Activated effector memory CD4-positive, alpha-beta T cell treated with Interleukin-2 at 50 U/mL for 16 hours (primary cell): ENCODE measurements around the gene ANKRD35.

Experiments used
- DNase-seq: peaks from one replicate; pipeline ENCODE4 v3.0.0-alpha.2; 2020

Gene ANKRD35

DNA sequence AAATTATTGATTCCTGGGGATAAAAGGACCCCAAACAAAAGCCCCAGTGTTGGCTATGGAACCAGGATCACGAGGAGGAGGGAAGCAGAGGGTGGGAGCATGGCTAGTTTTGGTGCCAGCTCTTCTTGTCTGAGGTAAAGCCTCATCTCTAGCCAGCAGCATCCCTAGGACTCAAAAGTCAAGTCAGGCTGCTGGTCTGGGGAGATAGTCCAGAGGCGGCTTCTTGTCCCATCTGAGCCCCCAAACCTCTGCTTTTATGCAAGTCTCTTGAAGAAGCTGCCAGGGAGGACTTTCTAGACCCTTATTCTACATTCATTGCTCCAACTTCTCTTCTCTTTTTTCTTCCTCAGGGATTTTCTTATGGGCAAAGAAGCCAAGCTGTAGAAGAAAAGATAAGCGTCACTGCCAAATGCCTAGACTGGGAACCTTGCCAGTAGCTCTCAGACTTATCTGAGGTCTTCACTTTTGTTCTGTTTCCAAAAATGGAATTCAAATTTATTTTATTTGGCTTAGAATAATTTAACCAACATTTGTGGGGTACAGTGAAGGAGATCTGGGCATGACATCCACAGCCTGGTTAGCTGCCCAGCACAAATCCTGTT, 6.9 kb upstream of the ANKRD35 start:
- DNase-seq = no peak

DNA sequence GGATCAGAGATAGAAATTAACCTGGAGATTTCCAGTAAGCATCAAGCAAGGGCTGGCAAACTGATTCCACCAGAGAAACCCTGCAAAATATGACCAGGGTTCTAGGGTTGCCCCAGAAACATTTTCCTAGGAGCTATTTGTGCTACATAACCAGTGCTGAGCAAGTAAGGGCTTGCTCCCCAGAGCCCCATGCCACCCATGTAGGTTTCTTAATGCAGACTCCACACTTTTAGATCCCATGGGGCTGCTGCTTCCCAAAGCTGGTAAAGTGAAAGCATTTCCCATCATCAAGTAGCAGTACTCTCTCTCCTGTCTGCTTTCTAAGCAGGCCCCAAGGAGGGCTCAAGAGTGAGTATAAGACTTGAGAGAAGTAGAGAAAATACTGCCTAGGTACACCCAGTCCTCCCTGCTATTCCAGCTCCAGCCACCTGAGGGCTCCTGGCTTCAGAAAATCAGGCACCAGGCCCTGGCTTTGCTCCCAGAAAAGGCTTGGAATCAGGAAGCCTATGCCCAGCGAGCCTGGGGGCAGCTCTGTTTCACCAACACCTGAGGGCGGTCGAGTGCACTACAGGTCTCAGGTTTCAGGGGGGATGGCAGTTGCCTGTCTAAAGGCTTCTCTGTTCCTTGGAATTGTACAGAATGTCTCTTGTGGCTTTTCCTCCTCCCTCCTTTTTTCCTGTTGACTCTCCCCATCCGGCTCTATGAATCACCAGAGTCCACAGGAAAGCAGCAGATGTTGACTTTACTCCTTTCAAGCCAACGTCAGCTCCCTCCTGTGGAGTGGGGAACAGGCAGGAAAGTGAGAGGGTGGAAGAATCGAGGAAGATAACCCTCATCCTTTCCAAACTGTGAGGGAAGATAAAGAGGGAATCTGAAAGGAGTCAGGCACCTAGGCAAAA, 6.2 kb upstream of the ANKRD35 start:
- DNase-seq = peak; percentile 33

DNA sequence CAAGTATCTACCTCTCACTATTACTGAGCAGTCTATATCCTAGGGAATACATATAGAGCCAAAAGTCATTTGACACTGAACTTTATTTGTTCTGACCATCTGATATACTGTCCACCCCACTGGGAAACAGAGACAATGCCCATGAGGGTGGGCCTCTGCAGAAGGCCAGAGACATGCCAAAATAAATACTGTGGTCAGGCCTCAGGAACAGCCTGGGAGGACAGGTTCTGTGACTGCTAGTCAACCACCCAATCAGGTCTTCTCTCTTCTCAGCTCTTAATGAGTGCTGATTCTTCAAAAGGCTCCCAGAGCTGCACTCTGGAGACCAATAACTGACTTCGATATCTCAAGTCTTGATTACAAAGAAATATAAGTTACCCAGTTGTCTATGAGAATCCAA, 5.5 kb upstream of the ANKRD35 start:
- DNase-seq = no peak

DNA sequence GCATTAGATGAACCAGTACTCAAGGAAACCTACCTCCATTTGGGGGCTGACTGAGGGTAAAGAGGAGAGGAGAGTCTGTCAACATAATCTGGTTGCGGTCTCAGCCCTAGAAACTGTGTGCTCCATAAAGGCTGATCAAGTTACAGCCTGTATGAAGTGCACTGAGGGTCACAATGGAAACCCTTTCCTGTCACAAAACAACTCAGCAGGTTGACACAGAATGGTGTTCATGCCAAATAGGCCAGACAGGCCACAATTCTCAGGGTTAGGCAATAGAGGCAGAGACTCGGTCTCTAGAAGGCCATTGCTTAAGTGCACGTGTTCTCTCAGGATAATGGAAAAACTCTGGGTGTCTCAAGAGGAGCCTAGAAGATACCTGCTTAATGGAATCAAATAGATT, 4.1 kb upstream of the ANKRD35 start:
- no peak for DNase-seq

DNA sequence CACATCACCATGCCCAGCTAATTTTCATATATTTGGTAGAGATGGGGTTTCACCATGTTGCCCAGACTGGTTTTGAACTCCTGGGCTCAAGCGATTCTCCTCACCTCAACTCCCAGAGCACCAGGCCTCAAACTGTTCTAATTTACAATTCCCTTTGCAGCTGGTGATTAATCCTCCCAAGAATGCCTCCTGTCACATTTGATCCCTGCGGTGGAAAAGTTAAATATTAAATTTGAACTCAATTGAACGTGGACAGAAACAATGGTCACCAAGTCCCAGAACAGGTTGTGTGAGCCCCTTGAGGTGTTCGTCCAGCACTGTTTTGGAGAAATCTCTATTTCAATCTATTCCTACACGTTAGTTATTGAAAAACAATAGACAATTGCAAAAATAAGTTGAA, 2.0 kb upstream of the ANKRD35 start:
- no peak for DNase-seq

DNA sequence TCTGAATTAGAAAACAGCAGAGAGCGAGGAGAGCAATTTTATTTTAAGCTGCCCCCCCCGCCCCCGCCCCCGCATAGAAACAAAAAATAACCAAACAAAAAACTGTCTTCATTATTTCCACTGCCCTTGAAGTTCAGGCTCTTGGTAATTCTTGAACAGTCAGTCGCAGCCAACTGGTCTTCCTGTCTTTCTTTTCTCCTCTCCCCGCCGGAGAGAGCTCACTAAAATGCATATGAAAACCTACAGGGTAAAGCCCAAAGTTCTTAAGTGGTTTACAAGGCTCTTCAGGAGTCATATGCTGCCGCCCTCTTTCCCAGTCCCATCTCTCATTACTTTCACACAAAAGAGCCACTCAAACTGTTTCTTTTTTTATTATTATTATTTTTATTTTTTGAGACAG, 1.1 kb upstream of the ANKRD35 start:
- DNase-seq = no peak

DNA sequence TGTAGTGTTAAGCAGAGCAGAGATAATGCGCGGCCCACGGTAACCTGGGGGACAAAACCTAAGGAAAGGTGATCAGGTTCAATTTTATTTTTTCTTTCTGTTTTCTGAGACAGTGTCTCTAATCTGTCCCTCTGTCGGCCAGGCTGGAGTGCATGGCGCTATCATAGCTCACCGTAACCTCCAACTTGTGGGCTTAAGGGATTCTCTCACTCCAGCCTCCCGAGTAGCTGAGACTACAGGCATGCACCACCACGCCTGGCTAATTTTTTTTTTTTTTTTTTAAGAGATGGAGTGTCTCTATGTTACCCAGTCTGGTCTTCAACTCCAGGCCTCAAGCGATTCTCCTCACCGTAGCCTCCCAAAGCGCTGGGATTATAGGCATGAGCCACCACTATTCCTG, 724 bp upstream of the ANKRD35 start:
- DNase-seq = no peak

DNA sequence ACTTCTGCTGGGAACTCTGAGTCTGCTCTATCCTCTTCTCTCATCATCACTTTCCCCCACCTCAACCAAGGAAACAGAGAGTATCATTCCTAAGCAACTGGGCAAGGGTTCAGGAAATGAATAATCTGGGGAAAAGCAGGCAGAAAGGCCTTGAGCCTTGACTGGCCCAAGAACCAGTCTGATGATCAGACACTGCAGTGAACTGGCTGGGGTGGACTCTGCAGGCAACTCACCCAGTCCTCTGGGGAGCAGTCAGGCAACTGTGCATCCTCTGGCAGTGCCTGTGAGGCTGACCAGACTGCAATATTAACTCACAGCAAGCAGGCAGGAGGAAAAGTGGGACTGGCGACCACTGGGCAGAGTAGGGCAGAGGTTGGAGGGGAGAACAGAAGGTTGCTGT, 991 bp downstream of the ANKRD35 start:
- no peak for DNase-seq

DNA sequence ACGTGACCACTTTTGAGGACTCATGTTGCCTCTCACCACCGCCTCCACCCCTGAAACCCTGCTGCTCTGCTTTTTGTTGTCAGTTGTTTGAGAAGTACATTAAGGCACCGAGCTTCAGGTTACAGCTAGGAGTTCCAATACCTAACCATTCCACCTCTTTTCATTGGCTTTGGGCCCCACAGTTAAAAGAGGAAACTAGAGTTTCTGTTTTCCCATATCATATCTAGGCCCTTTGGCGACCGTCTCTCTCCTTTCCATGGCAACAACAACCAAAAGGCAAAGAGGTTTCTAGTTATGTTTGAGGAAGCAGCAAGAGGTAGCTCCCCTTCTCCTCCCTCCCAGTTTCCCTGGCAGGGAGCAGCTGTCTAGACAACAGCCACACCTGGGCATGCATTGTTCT, 5.9 kb downstream of the ANKRD35 start:
- no peak for DNase-seq

DNA sequence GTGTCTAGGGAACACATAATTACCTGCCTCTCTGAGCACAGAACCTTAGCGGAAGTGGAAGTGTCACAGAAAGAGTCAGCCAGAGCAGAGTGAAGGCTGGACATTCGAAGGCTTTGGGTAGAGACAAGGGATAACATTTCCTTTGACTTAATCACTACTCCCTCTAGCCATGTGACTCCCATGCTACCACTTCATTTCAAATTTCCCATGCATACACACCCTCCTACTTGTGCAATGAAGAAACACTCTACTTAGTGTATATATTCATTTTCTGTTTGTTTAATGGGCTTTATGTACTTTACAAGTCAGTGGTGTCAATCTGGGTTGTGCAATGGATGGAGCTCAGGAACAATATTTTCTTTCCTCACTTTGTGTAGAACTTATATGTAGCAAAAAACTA, 6.9 kb downstream of the ANKRD35 start:
- no peak for DNase-seq

DNA sequence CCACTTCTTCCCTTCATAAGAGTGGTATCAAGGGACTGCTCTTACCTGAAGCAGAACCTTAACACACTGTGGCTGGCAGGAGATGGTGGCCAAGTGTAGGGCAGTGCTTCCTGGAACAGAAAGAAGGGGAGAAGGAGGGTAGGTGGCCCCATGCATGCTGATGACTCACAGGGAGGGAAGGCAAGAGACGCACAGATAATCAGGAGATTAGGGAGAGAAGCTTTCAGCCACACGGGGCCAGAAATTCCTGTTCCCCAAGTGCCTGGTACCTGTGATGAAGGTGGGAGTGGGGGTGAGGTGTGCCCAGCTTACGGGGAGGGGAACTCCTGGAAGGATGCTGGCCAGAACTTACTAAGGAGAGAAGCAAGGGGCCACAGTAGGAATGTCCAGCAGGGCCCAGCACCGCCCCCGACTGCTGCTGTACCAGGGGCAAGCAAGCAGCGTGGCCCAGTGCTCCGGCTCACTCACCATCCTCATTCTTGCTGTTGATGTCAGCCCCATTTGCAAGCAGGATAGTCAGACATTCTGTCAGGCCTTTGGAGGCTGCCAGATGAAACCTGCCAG, 7.7 kb downstream of the ANKRD35 start:
- DNase-seq = no peak

DNA sequence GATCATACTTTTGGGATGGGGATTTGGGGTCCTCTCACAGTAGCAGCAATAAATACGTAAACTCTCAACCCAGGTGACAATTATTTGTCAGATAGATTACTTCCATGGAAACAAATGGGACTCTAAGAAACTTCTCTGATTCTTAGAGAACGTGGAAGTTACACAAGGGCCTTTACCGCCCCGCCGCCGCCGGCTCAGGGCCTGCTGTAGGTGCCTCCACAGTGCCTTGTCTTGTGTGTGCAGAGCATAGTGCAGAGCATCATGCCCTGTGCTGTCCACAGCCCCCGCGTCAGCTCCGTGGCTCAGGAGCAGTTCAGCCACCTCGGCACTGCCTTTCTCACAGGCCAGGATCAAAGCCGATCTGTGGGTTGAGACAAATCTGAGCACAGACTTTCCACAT, 11.0 kb downstream of the ANKRD35 start:
- no peak for DNase-seq

DNA sequence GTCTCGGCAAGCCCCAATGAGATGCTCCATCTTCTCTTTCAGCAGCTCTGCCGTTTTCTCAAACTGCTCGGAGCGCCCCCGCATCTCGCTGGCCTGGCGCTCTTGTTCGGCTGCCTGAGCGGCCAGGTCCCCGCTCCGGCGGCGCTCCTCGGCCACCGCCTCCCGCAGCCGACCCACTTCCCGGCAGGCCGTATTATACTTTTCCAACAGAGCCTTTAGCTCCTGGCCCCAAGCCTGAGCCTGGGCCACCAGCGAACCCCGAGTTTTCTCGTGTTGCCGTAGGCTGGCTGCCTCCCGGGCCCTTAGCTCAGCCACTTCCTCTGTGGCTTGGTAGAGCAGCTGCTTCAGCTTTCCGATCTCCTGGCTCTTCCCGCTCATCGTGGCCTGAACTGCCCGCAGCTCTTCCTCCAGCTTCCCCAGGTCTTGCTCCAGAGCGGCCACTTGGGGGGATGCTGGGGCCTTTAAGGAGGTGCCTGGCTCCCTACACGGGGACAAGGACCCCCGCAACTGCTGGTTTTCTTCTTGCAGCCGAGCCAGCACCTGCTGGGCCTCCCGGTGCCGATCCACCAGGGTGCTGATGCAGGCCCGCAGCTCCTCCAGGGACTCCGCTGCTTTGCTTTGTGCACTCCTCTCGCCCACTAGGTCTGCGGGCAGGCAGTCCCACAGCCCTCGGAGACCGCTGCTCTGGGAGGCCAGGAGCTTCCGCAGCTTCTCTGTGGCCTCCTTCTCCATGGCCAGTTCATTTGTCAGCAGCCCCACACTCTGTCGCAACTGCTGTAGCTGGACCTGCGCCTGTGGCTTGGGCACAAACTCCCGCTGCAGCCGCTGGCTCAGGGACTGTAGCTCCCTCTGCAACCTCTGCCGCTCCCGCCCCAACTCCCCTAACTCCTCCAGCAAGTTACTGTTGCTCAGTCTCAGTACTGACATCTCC, 13.4 kb downstream of the ANKRD35 start:
- peak; percentile 31 for DNase-seq

DNA sequence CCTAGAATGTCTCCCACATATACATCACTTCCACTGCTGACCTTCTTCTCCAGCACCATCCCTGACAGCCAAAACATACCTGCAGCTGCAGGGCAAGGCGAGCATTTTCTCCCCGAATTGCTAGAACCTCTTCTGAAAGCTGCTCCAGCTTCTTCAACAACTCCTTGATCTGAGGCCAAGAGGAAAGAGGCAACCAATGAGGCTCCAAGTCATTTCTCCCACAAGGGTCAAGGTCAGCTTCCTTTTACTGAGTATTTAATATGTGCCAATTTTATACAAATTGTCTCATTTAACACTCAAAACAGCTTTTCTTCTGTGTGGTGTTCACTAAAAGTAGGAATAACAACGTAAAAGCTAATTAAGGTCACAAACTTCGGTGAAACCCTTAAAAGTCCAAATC, 17.4 kb downstream of the ANKRD35 start:
- no peak for DNase-seq

DNA sequence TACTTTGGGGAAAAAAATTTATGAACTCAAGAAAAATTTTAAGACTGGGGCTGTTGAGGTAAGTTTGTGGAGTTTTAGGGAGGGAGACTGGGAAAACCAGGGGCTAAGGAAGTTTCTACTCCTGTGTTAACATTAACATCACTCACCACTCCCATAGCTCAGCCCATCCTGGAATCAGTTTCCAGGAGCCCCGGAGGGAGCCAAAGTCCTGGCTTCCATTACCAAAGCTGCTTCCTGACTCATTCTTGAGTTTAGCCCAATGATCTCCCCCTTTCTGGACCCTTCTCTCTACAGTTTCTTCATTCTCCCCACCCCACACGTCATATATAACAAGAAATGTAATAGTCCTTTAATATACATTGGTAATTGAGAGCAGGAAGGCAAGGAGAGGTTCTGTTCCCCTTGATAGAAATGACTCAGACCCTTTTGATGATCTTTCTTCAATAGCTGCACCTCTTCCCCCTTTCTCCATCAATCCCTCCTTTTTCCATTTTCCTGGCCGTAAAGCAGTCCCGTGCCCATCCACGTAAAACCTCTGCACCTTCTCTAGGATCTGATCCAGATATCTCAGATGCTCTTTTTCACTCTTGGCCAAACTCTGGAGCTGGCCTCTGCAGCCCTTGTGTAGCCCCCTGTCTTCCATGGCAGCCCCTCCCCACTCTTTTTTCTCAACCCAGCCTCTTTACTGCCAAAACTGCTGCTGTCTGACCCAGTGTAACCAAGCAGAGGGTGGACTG, 22.2 kb downstream of the ANKRD35 start:
- DNase-seq = no peak

DNA sequence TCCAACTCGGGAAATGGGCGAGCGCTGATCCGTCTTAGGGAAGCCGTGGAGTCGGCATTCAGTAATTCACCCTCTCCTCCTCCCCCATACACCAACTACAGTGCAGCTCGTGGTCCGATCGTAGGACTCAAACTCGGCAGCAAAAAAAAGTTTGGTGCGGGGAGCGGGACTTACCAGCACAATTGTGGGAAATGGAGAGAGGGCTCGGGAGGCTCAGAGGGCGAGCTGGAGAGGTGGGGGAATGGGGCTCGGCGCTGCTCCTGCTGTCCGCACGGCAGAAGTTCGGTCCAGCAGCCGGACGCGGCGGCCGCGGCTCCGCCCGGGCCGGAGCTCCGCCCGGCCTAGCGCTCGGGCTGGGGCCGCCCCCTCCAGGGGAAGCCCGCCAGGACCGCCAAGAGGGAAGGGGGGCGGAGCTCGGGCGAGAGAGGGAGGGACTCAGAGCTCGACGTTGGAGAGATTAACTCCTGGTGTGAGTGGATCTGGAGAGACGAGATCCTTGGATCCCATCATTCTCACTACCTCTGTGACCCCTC, 26.1 kb downstream of the ANKRD35 start:
- peak; percentile 67 for DNase-seq

DNA sequence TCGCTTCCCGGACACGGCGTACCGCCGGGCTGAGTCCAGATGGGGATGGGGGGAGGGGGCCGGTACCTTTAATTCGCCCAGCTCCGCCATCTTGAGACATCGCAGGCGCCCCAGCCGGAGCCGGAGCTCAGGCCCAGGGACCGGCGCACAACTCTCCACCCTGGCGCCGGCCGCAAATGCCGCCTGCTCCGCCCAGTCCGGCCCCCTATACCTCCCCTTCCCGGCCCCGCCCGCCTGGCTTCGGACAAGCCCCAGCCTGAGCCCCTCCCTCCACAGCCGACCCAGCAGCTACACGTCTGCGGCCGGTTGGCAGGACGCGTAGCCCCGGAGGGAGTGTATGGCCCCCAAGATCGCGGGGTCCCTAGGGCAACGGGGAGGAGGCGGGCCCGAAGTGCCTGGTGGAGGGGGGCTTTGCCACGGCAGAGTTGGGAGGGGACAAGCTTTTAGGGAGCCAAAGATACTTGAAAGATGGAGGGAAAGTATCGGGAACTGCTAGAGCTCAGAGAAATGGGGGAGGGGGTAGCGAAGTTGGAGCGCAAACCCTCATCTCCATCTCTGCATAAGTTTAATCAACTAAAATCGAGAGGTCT, 26.7 kb downstream of the ANKRD35 start, which contains the start of gene PIAS3:
PIAS3 (minus strand) TSS at position 181 of the 590 bp plus-strand sequence; CDS start at position 90, 91 bp downstream.
- peak; percentile 75 for DNase-seq

DNA sequence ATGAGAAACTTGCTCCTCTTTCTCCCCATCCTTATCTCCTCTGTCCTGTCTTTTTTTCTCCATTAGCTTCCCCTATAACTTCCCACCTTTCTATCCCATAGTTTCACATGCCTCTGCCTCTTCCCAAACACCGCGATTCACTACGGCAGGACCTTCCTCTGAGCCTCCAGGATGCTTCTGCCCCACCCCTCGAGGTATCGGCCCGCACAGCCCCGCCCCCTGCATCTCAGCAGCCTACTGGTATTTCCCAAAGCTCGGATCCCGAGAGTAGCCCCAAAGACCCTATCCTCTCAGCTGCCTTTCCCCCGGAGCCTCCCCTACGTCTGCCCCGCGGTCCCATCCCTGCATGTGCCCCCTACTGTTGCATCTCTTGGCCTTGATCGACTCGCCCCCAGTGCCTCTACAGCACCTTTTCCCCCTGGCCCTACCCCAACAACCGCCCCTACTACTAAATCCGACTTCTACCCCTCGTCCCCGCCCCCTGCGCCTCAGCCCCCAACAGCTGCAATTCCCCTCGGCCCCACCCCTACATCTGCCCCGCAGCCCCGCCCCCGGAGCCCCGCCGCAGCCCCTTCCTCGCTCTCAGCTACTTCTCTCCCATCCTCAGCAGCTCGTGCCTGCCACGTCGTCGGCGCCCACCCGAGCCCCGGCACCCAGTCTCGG, 27.3 kb downstream of the ANKRD35 start:
- DNase-seq = peak; percentile 34

DNA sequence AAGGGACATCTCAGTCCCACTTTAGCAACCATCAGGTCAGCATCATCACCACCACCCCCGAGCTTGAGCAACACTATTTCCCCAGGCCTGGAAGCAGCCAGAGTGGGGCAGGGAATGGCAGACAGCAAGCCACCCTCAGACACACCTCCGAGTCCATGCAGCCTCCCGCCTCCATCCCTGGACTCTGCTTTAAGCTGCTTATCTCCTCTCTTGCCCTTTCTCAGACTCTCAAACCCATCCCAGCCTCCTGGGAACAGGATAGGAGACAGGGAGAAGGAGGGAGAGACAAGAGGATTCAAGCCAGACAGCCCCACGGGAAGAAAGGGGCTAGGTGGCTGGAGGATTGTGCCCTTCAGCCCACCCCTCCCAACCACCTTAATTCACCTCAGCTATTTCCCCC, 28.5 kb downstream of the ANKRD35 start:
- no peak for DNase-seq

DNA sequence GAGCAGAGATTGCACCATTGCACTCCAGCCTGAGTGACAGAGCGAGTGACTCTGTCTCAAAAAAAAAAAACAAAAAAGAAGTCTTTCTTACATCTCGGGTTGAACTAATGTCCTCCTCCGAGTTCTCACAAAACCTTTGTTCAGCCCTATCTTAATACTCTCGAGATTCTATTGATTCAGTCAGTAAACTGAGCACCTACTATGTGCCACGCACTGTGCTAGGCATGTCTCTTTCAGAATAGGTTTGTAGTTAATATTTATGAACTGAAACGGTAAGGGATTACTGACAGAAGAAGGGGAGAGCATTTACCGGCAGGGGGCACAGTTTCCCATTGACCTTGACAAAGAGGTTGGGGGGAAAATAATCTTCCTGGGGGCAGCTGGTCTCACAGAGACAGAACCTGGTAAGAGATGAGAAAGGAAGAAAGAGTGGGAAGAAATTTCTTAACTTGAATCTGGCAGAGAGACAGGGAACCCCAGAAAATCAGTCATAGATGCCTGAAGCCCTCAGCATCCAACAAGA, 30.2 kb downstream of the ANKRD35 start:
- DNase-seq = no peak
